ENCODE data around the gene TRMT61A. TPM values are rescaled to one million over a fixed set of nuclear protein-coding genes. Genes with fewer than 3 reads are reported as not detected.

The TRMT61A gene
- total RNA-seq, 1 donor from 2014 or later, result 9.5 TPM

DNA sequence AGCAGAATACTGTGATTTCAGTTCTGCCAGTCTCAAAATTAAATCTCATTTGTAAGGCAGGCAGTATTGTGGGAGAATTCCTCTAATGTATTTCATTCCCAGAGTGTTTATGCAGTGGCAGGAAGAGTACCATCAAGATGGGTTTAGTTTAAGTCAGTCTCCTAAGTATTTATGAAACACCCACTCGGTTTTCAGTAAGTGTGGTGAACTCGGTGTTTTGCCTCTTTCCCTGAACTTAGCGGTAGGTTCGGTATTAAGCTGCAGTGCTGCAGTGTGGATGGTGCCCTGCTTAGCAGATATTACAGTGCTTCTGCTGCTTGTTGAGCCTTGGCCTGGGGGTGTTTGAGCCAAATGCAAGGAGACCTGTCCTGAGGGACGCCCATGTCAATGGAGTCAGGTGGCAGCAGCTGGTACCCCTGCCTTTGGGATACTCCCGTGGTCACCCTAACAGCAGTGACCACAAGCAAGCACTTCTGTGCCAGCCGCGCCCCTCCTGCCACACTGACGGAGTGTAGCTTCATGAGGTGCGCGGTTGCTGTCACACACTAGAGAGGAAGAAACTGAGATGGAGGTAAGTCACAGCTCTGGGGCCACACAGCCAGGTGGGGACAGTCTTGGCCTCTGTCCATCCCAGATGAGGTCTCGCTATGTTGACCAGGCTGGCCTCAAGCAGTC, 49.5 kb downstream of the TRMT61A start:
- TF ChIP-seq, protein P1, sequence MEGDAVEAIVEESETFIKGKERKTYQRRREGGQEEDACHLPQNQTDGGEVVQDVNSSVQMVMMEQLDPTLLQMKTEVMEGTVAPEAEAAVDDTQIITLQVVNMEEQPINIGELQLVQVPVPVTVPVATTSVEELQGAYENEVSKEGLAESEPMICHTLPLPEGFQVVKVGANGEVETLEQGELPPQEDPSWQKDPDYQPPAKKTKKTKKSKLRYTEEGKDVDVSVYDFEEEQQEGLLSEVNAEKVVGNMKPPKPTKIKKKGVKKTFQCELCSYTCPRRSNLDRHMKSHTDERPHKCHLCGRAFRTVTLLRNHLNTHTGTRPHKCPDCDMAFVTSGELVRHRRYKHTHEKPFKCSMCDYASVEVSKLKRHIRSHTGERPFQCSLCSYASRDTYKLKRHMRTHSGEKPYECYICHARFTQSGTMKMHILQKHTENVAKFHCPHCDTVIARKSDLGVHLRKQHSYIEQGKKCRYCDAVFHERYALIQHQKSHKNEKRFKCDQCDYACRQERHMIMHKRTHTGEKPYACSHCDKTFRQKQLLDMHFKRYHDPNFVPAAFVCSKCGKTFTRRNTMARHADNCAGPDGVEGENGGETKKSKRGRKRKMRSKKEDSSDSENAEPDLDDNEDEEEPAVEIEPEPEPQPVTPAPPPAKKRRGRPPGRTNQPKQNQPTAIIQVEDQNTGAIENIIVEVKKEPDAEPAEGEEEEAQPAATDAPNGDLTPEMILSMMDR (IDR thresholded peaks at IDR 0.05; ENCODE audit: unreplicated experiment), result no peak
- Mint-ChIP-seq H3K36me3 (peaks cover 15% of the 10 kb centered on the region), H3K4me3 (no peak overlapping the region), H3K27ac (no peak overlapping the region), H3K4me1 (peaks cover 7% of the 10 kb centered on the region), H3K27me3 (ENCODE audit: low read depth) (no peaks in the 10 kb centered on the region), H3K9me3 (no peaks in the 10 kb centered on the region)
- no peak for DNase-seq (ENCODE audit: low spot score in 2 of 2, unreplicated experiment in 2 of 2)

GRCh38 chr14:103581206-103581605, 52.2 kb downstream of the TRMT61A start:
- H3K9me3 Mint-ChIP-seq, result no peaks in the 10 kb centered on the region
- H3K36me3 Mint-ChIP-seq, result peaks cover 20% of the 10 kb centered on the region
- DNase-seq (ENCODE audit: low spot score in 2 of 2, unreplicated experiment in 2 of 2), result no peak
- TF ChIP-seq, protein P1 (IDR thresholded peaks at IDR 0.05; ENCODE audit: unreplicated experiment), result no peak
- peaks cover 7% of the 10 kb centered on the region for H3K4me1 Mint-ChIP-seq
- H3K27ac Mint-ChIP-seq, result no peak overlapping the region
- no peaks in the 10 kb centered on the region for H3K27me3 Mint-ChIP-seq (ENCODE audit: low read depth)
- H3K4me3 Mint-ChIP-seq, result no peak overlapping the region

DNA sequence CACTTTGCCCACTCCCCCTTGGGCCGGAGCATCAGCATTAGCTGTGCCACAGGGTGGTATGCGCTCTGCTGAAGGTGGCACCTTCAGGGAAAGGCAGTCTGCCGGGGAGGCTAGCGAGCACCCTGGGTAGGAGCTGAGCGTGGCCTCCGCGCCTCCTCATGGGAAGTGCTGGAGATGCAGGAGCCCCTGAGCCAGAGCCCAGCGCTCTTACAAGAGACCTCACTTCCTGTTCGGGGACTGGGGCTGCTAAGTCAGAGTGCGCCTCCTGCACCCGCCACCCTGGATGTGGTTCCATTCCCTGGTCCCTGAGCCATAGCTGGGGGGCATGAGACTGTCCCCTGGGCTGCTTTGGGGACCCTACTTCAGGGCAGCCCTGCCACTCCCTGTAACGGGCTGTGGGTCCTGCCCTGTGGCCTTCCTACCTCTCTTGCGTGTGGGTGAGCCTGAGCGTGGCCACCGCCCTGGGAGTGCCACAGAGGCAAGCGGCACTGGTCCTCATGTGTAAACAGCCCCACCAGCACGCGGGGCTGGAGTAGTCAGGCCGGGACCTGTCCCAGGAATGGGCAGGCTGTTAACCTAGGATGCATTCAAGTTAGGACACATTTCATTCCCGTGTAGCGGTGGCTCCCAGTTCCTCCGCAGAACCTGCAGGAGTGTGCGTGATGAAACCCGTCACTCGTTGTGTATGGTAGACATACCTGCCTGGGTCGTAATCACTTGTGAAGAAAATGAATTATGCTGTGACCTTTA, 53.1 kb downstream of the TRMT61A start:
- no peaks in the 10 kb centered on the region for H3K27me3 Mint-ChIP-seq (ENCODE audit: low read depth)
- H3K4me3 Mint-ChIP-seq, result no peak overlapping the region
- H3K4me1 Mint-ChIP-seq, result no peaks in the 10 kb centered on the region
- no peak overlapping the region for H3K27ac Mint-ChIP-seq
- H3K9me3 Mint-ChIP-seq, result no peaks in the 10 kb centered on the region
- H3K36me3 Mint-ChIP-seq, result peaks cover 20% of the 10 kb centered on the region
- TF ChIP-seq, protein P1 (IDR thresholded peaks at IDR 0.05; ENCODE audit: unreplicated experiment), result no peak
- no peak for DNase-seq (ENCODE audit: low spot score in 2 of 2, unreplicated experiment in 2 of 2)

GRCh38 chr14:103584326-103584915, 55.4 kb downstream of the TRMT61A start:
- Mint-ChIP-seq H3K4me3 (no peak overlapping the region), H3K4me1 (no peaks in the 10 kb centered on the region), H3K27me3 (ENCODE audit: low read depth) (no peaks in the 10 kb centered on the region), H3K9me3 (no peaks in the 10 kb centered on the region), H3K36me3 (peaks cover 21% of the 10 kb centered on the region), H3K27ac (no peak overlapping the region)
- TF ChIP-seq, protein P1 (IDR thresholded peaks at IDR 0.05; ENCODE audit: unreplicated experiment), result no peak
- no peak for DNase-seq (ENCODE audit: low spot score in 2 of 2, unreplicated experiment in 2 of 2)

Other genes with a start within 250 kb of the TRMT61A start
- gene EIF5, start 195.0 kb upstream of the TRMT61A start, total RNA-seq, result 242 to 256 TPM (median 248 TPM) in 3 replicates
- gene MARK3, start 143.8 kb upstream of the TRMT61A start, total RNA-seq, result 122 to 125 TPM (median 125 TPM) in 3 replicates
- 50.6 to 56.7 TPM (median 53.3 TPM) in 3 replicates for gene CKB, start 6.4 kb upstream of the TRMT61A start, total RNA-seq
- 21.8 to 23.5 TPM (median 22.2 TPM) in 3 replicates for gene BAG5, start 33.5 kb downstream of the TRMT61A start, total RNA-seq
- gene COA8, start 33.8 kb downstream of the TRMT61A start, total RNA-seq, result 35.4 to 38.8 TPM (median 36.0 TPM) in 3 replicates
- 156 to 163 TPM (median 157 TPM) in 3 replicates for gene KLC1, start 100.0 kb downstream of the TRMT61A start, total RNA-seq
- 17.0 to 19.7 TPM (median 19.2 TPM) in 3 replicates for gene XRCC3, start 186.3 kb downstream of the TRMT61A start, total RNA-seq
- 32.9 to 40.2 TPM (median 37.3 TPM) in 3 replicates for gene ZFYVE21, start 186.6 kb downstream of the TRMT61A start, total RNA-seq